Measurements from ENCODE around the gene IFITM5.

- no peak for TF ChIP-seq GATA2 (IDR thresholded peaks at IDR 0.05; ENCODE audit: low read depth, low read length)
- no peak for TF ChIP-seq GATA3 (IDR thresholded peaks at IDR 0.05; ENCODE audit: low read depth, low read length)
Measured at GRCh38 chr11:285021-285893, 14.1 kb downstream of the IFITM5 start.
